ENCODE measurements around the gene C1orf52.

The C1orf52 gene

GRCh38 chr1:85225624-85226380, 33.7 kb downstream of the C1orf52 start:
- H3K4me3 ChIP-seq (replicated peaks in 1 of 2; ENCODE audit: low read depth in 2 of 2, low read length in 2 of 2) = no peak overlapping the region
- DNase-seq (ENCODE audit: low read depth in 2 of 2) = no peak
- TF ChIP-seq CTCF (IDR thresholded peaks at IDR 0.05; ENCODE audit: low read depth, low read length) = no peak

- no peak for TF ChIP-seq CTCF (IDR thresholded peaks at IDR 0.05; ENCODE audit: low read depth, low read length)
- H3K4me3 ChIP-seq (replicated peaks in 1 of 2; ENCODE audit: low read depth in 2 of 2, low read length in 2 of 2) = no peak overlapping the region
- no peak for DNase-seq (ENCODE audit: low read depth in 2 of 2)
Observed at GRCh38 chr1:85224734-85225623, 34.5 kb downstream of the C1orf52 start.

GRCh38 chr1:85224295-85224694, 35.2 kb downstream of the C1orf52 start:
- DNase-seq (ENCODE audit: low read depth in 2 of 2) = no peak
- no peak for TF ChIP-seq CTCF (IDR thresholded peaks at IDR 0.05; ENCODE audit: low read depth, low read length)

GRCh38 chr1:85223334-85223733, 36.1 kb downstream of the C1orf52 start:
- H3K4me3 ChIP-seq (replicated peaks in 1 of 2; ENCODE audit: low read depth in 2 of 2, low read length in 2 of 2) = no peak overlapping the region
- TF ChIP-seq CTCF (IDR thresholded peaks at IDR 0.05; ENCODE audit: low read depth, low read length) = no peak
- DNase-seq (ENCODE audit: low read depth in 2 of 2) = no peak

More at GRCh38 chr1:85224295-85224694, 35.2 kb downstream of the C1orf52 start:
- no peak overlapping the region for H3K4me3 ChIP-seq (replicated peaks in 1 of 2; ENCODE audit: low read depth in 2 of 2, low read length in 2 of 2)

- H3K4me3 ChIP-seq (replicated peaks in 1 of 2; ENCODE audit: low read depth in 2 of 2, low read length in 2 of 2) = no peak overlapping the region
- peak in 1 of 2 donors; percentile 52 for DNase-seq (ENCODE audit: low read depth in 2 of 2)
- TF ChIP-seq CTCF (IDR thresholded peaks at IDR 0.05; ENCODE audit: low read depth, low read length) = no peak
Observed at GRCh38 chr1:85220756-85221201, 38.7 kb downstream of the C1orf52 start.

GRCh38 chr1:85219853-85220610, 39.4 kb downstream of the C1orf52 start:
- no peak for TF ChIP-seq CTCF (IDR thresholded peaks at IDR 0.05; ENCODE audit: low read depth, low read length)
- H3K4me3 ChIP-seq (replicated peaks in 1 of 2; ENCODE audit: low read depth in 2 of 2, low read length in 2 of 2) = no peak overlapping the region
- no peak for DNase-seq (ENCODE audit: low read depth in 2 of 2)
